HEK293 (cell line): Measurements from ENCODE around the gene SOX13.

ENCODE experiments used
- AEBP2 ChIP-seq: fragments of 450-650 bp; formaldehyde crosslinking; IDR thresholded peaks from 2 replicates; pipeline ENCODE4 v1.5.1; 2016; ENCODE audit warnings: missing biosample characterization, missing genetic modification characterization, borderline replicate concordance
- EGR2 ChIP-seq: fragments of 450-650 bp; formaldehyde crosslinking; IDR thresholded peaks from 2 replicates; pipeline ENCODE4 v1.5.1; 2016; ENCODE audit warnings: low read depth, missing biosample characterization, missing genetic modification characterization
- GLIS2 ChIP-seq: fragments of 450-650 bp; formaldehyde crosslinking; IDR thresholded peaks from 2 replicates; pipeline ENCODE4 v1.5.1; 2016; ENCODE audit warnings: missing biosample characterization, missing genetic modification characterization
- HIC1 ChIP-seq: fragments of 450-650 bp; formaldehyde crosslinking; IDR thresholded peaks from 2 replicates; pipeline ENCODE4 v1.5.1; 2016; ENCODE audit warnings: missing biosample characterization, missing genetic modification characterization
- KLF9 ChIP-seq: fragments of 450-650 bp; formaldehyde crosslinking; IDR thresholded peaks from 2 replicates; pipeline ENCODE4 v1.5.1; 2016; ENCODE audit warnings: missing biosample characterization, missing genetic modification characterization, low read depth
- PATZ1 ChIP-seq: fragments of 450-650 bp; formaldehyde crosslinking; IDR thresholded peaks from 2 replicates; pipeline ENCODE4 v1.5.1; 2016; ENCODE audit warnings: missing biosample characterization, missing genetic modification characterization
- SALL2 ChIP-seq: fragments of 450-650 bp; formaldehyde crosslinking; IDR thresholded peaks from 2 replicates; pipeline ENCODE4 v1.5.0; 2017; ENCODE audit warnings: missing biosample characterization, mild to moderate bottlenecking, missing genetic modification characterization, borderline replicate concordance
- ZBTB20 ChIP-seq: fragments of 450-650 bp; formaldehyde crosslinking; IDR thresholded peaks from 2 replicates; pipeline ENCODE4 v1.5.1; 2016; ENCODE audit warnings: missing biosample characterization, missing genetic modification characterization
- ZFP37 ChIP-seq: fragments of 450-650 bp; formaldehyde crosslinking; IDR thresholded peaks from 2 replicates; pipeline ENCODE4 v1.5.1; 2016; ENCODE audit warnings: missing biosample characterization, missing genetic modification characterization
- ZIC2 ChIP-seq: fragments of 450-650 bp; formaldehyde crosslinking; IDR thresholded peaks from 2 replicates; pipeline ENCODE4 v1.5.1; 2016; ENCODE audit warnings: missing biosample characterization, missing genetic modification characterization
- ZNF140 ChIP-seq: fragments of 450-650 bp; formaldehyde crosslinking; IDR thresholded peaks from 2 replicates; pipeline ENCODE4 v1.5.1; 2016; ENCODE audit warnings: missing biosample characterization, missing genetic modification characterization
- ZNF157 ChIP-seq: fragments of 450-650 bp; formaldehyde crosslinking; IDR thresholded peaks from 2 replicates; pipeline ENCODE4 v1.5.1; 2016; ENCODE audit warnings: missing biosample characterization, missing genetic modification characterization
- ZNF26 ChIP-seq: fragments of 450-650 bp; formaldehyde crosslinking; IDR thresholded peaks from 2 replicates; pipeline ENCODE4 v1.5.1; 2016; ENCODE audit warnings: missing biosample characterization, missing genetic modification characterization
- ZNF488 ChIP-seq: fragments of 450-650 bp; formaldehyde crosslinking; IDR thresholded peaks from 2 replicates; pipeline ENCODE4 v1.5.1; 2016; ENCODE audit warnings: missing biosample characterization, missing genetic modification characterization
- ZNF530 ChIP-seq: fragments of 450-650 bp; formaldehyde crosslinking; IDR thresholded peaks from 2 replicates; pipeline ENCODE4 v1.5.1; 2016; ENCODE audit warnings: low read depth, missing biosample characterization, missing genetic modification characterization
- ZNF571 ChIP-seq: fragments of 450-650 bp; formaldehyde crosslinking; IDR thresholded peaks from 2 replicates; pipeline ENCODE4 v1.5.0; 2017; ENCODE audit warnings: missing biosample characterization, missing genetic modification characterization
- ZNF585B ChIP-seq: fragments of 450-650 bp; formaldehyde crosslinking; IDR thresholded peaks from 2 replicates; pipeline ENCODE4 v1.5.1; 2016; ENCODE audit warnings: missing biosample characterization, missing genetic modification characterization
- ZNF791 ChIP-seq: fragments of 450-650 bp; formaldehyde crosslinking; IDR thresholded peaks from 2 replicates; pipeline ENCODE4 v1.5.1; 2016; ENCODE audit warnings: missing biosample characterization, missing genetic modification characterization
- ZNF837 ChIP-seq: fragments of 450-650 bp; formaldehyde crosslinking; IDR thresholded peaks from 2 replicates; pipeline ENCODE4 v1.5.1; 2016; ENCODE audit warnings: missing biosample characterization, missing genetic modification characterization
- ZSCAN23 ChIP-seq: fragments of 450-650 bp; formaldehyde crosslinking; IDR thresholded peaks from 2 replicates; pipeline ENCODE4 v1.5.1; 2016; ENCODE audit warnings: missing biosample characterization, missing genetic modification characterization
- ZSCAN30 ChIP-seq: fragments of 450-650 bp; IDR thresholded peaks from 2 replicates; pipeline ENCODE4 v1.5.1; 2018; ENCODE audit warnings: missing biosample characterization, mild to moderate bottlenecking, missing genetic modification characterization, moderate library complexity
- ZXDB ChIP-seq: fragments of 450-650 bp; formaldehyde crosslinking; IDR thresholded peaks from 2 replicates; pipeline ENCODE4 v1.5.1; 2016; ENCODE audit warnings: missing biosample characterization, missing genetic modification characterization
- TF ChIP-seq, protein P1 (sequence below): fragments of 450-650 bp; formaldehyde crosslinking; IDR thresholded peaks from 2 replicates; pipeline ENCODE4 v1.5.1; 2016; ENCODE audit warnings: missing biosample characterization, missing genetic modification characterization
- TF ChIP-seq, protein P2 (sequence below): fragments of 450-650 bp; formaldehyde crosslinking; IDR thresholded peaks from 2 replicates; pipeline ENCODE4 v1.5.1; 2016; ENCODE audit warnings: missing biosample characterization, missing genetic modification characterization
- TF ChIP-seq, protein P3 (sequence below): fragments of 450-650 bp; IDR thresholded peaks from 2 replicates; pipeline ENCODE4 v1.5.1; 2018; ENCODE audit warnings: missing biosample characterization, mild to moderate bottlenecking, missing genetic modification characterization

The SOX13 gene

GRCh38 chr1:204152310-204153044, 79.6 kb downstream of the SOX13 start (continued):
- TF ChIP-seq, protein P1, sequence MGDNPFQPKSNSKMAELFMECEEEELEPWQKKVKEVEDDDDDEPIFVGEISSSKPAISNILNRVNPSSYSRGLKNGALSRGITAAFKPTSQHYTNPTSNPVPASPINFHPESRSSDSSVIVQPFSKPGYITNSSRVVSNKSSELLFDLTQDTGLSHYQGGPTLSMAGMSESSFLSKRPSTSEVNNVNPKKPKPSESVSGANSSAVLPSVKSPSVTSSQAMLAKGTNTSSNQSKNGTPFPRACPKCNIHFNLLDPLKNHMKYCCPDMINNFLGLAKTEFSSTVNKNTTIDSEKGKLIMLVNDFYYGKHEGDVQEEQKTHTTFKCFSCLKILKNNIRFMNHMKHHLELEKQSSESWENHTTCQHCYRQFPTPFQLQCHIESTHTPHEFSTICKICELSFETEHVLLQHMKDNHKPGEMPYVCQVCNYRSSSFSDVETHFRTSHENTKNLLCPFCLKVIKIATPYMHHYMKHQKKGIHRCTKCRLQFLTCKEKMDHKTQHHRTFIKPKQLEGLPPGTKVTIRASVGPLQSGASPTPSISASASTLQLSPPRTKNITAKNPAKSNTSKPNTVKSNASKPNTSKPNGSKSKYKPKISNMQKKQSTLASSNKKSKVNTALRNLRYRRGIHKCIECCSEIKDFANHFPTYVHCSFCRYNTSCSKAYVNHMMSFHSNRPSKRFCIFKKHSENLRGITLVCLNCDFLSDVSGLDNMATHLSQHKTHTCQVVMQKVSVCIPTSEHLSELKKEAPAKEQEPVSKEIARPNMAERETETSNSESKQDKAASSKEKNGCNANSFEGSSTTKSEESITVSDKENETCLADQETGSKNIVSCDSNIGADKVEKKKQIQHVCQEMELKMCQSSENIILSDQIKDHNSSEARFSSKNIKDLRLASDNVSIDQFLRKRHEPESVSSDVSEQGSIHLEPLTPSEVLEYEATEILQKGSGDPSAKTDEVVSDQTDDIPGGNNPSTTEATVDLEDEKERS (tag by site-specific recombination), result no peak
- TF ChIP-seq ZXDB (tag by site-specific recombination), result peak; percentile 90
- TF ChIP-seq ZSCAN30 (tag by site-specific recombination), result no peak
- no peak for TF ChIP-seq ZNF571 (tag by site-specific recombination)
- no peak for TF ChIP-seq ZNF791 (tag by site-specific recombination)
- TF ChIP-seq PATZ1 (tag by site-specific recombination), result peak; percentile 15
- TF ChIP-seq ZFP37 (tag by site-specific recombination), result no peak
- no peak for TF ChIP-seq ZNF837 (tag by site-specific recombination)
- TF ChIP-seq HIC1 (tag by site-specific recombination), result 0 out of 2 replicates have a peak, but pooled peaks have one; percentile 56
- TF ChIP-seq ZNF585B (tag by site-specific recombination), result no peak
- TF ChIP-seq EGR2, result peak; percentile 6; the same call in 1 of the 2 replicates
- peak; percentile 65 for TF ChIP-seq GLIS2 (tag by site-specific recombination)
- no peak for TF ChIP-seq ZNF157 (tag by site-specific recombination)
- no peak for TF ChIP-seq ZSCAN23 (tag by site-specific recombination)
- TF ChIP-seq, protein P2, sequence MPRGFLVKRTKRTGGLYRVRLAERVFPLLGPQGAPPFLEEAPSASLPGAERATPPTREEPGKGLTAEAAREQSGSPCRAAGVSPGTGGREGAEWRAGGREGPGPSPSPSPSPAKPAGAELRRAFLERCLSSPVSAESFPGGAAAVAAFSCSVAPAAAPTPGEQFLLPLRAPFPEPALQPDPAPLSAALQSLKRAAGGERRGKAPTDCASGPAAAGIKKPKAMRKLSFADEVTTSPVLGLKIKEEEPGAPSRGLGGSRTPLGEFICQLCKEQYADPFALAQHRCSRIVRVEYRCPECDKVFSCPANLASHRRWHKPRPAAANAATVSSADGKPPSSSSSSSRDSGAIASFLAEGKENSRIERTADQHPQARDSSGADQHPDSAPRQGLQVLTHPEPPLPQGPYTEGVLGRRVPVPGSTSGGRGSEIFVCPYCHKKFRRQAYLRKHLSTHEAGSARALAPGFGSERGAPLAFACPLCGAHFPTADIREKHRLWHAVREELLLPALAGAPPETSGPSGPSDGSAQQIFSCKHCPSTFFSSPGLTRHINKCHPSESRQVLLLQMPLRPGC, result no peak
- TF ChIP-seq ZNF26 (tag by site-specific recombination), result no peak
- TF ChIP-seq ZNF140 (tag by site-specific recombination), result no peak
- TF ChIP-seq AEBP2 (tag by site-specific recombination), result no peak
- TF ChIP-seq SALL2 (tag by site-specific recombination), result no peak
- peak; percentile 71 for TF ChIP-seq ZIC2 (tag by site-specific recombination)
- no peak for TF ChIP-seq ZNF530 (tag by site-specific recombination)
- TF ChIP-seq ZNF488, result no peak
- TF ChIP-seq KLF9 (tag by site-specific recombination), result no peak
- TF ChIP-seq, protein P3, sequence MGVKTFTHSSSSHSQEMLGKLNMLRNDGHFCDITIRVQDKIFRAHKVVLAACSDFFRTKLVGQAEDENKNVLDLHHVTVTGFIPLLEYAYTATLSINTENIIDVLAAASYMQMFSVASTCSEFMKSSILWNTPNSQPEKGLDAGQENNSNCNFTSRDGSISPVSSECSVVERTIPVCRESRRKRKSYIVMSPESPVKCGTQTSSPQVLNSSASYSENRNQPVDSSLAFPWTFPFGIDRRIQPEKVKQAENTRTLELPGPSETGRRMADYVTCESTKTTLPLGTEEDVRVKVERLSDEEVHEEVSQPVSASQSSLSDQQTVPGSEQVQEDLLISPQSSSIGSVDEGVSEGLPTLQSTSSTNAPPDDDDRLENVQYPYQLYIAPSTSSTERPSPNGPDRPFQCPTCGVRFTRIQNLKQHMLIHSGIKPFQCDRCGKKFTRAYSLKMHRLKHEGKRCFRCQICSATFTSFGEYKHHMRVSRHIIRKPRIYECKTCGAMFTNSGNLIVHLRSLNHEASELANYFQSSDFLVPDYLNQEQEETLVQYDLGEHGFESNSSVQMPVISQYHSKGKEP (tag by site-specific recombination), result no peak
- no peak for TF ChIP-seq ZBTB20 (tag by site-specific recombination)
